ENCODE data around the gene FOXI2.
A peak's percentile ranks its signal among the peaks of the same experiment; 100 is the strongest.

The FOXI2 gene

DNA sequence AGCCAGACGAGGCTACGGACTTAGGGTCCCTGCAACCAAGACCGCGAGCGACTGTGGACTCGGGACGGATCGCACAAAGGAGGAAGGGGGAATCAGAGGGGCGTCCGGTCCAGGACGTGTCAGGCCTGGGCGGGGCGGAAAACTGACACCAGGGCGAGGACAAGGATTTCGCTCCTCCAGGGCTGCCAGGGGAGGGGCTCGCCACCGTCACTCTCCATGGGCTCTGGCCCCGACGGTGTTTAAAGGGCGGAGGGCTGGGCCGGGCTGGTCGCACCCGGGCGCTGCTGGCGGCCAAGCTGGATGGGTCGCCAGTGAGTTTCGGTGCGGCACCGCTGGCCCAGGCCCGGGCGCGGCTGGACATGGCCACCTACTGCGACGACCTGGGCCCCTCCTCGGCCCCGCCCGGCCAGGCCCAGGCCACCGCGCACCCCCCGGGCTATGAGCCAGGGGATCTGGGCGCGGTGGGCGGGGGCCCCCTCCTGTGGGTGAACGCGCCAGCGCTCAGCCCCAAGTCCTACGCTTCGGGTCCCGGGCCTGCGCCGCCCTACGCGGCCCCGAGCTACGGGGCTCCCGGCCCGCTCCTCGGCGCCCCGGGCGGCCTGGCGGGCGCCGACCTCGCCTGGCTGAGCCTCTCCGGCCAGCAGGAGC, at the start of gene FOXI2:
FOXI2 (plus strand) TSS at position 271 of the 648 bp plus-strand sequence; CDS start at position 360, 89 bp downstream.
- no peak for DNase-seq (ENCODE audit: low read depth, low spot score)

DNA sequence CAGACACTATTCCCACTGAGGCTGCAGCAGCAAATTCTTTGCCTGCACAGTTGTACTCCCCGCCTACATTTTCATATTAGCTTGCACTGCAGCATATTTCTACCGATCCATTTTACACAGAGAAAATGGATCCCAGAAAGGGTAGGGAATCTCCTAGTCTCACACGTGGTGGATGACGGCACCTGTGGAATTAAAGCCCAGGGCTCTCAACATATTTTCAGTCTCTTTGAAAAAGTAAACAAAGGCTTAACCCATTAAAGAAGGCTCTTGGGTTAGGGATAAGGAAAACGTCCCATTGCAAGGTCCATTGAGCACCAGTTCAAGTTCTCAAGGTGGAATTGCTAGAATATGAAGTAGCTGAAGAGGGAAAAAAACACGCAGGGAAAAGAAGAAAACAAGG, 49.4 kb upstream of the FOXI2 start:
- no peak for DNase-seq (ENCODE audit: low read depth, low spot score)

DNA sequence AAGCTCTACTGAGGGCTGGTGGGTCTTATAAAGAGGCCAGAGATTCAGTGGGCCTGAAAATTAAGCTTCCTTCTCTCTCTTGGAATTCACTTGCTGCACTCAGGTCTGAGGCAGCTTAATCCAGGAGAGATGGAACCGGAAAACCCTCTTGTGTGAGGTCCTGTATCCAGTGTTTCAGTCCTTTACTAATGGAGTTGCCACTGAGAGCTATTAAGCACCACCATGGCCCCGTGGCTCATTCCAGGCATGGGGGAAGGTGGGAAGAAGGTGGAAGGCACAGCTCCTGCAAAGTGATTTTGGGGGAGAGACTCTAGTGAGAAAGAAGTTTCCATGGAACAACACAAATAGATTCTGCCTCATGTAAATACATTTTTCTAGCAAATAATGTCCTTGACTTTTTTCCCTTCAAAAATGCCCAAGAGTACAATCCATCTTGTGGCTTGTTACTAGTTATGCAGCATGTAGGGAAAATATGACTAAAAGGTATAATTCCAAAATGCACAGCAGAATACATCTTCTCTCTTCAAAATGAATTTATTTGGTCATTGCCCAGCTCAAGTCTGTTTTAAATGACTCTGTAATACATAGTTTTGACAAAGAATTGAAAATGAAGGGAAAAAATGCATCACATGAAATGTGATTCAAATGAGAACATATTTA, 46.7 kb upstream of the FOXI2 start:
- DNase-seq (ENCODE audit: low read depth, low spot score), result no peak

DNA sequence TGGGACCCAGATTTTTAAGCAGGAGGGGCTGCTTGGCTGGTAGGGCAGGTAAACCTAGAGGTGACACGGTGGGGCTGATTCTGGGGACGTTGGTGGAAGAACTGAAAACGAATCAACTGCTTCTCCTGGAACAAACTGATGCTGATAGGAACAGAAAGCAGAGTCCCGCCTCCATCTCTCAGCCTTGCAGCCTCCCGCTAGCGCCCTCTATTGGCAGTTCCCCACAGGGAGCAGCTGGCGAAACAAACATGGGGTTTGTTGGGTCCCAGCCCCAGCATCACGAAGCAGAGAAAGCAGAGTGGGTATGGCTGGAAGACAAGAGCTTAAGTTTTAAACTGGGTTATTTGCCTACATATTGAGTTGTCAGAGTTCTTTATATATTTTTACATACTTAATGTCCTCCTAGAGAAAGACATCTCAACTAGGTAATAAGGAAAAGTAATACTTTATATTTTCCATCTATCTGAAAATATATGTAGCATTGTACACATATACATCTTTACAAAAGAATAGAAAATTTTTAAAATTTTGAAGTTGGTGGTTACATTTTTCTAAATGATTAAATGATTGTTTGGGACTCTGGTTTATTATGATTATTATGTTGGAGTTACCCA, 42.3 kb upstream of the FOXI2 start:
- DNase-seq (ENCODE audit: low read depth, low spot score), result peak; percentile 72

DNA sequence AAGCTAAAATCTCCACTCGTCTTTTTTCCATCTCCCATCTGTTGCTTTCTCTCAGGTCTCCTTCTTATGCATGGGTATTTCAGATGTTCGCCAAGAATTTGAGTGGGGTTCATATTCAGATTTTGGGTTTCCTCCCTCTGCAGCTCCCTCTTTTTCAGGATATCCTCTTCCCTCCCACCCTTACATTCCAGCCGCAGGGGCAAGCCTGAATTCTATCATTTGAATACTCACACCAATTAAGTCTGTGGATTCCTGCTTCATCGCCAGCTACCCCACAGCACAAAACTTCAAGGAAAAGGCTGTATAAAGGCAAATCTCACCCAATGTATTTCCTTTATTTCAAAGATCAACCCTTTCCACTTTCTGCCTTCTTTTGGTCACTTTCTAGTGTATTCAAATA, 41.6 kb upstream of the FOXI2 start:
- no peak for DNase-seq (ENCODE audit: low read depth, low spot score)

DNA sequence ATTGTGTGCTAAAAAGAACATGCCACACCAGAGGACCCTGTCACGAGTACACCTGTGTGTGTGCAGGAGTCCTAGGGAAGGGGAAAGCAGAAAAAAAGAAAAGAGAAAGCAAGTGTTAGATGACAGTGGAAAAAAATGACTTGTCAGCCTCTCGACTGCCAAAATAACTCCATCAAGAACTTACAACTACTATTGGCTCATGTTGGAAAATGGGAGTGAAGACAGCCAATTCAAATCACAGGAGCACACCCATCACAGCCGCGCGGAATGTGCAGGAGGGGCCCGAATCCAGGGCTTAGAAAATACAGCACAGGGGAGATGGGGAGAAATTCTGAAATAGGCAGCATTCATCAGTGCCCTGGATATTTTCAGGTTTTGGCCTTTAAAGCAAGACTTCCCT, 38.1 kb upstream of the FOXI2 start:
- no peak for DNase-seq (ENCODE audit: low read depth, low spot score)

DNA sequence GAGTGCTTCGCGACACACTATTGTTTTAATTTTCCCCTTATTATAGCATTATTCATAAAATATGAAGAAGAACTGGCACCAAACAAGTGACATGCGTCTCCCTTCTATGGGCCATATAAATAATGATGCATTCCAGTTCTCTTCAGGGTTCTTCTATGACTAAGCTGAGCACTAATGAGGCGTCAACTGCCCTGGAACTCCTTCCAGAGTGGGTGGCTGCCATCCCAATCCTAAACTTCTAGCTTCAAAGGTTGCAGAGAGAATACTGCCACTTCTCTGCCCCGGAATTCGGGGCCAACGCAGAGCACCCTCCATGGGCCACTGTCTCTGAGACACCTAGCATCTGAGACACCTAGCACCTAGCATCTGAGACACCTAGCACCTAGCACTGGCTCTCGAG, 37.7 kb upstream of the FOXI2 start:
- DNase-seq (ENCODE audit: low read depth, low spot score), result no peak

DNA sequence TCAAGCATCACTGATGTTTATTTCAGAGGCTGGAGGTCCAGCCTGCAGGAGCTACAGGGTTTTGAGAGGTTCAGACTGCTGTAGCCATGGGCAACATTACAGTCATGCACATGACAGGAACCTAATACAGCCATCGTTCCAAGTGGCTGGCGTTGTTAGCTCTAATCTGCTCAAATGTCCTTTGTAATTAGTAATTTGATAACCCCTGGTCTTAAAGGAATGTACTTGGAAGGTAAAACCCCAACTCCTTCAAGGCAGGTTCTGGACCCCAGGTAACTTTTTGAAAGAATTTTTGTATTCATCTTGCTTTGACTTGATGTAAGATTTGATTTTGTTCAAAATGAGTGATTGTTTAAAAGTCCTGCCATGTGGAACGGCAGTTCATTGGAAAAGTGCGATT, 34.7 kb upstream of the FOXI2 start:
- DNase-seq (ENCODE audit: low read depth, low spot score), result no peak

DNA sequence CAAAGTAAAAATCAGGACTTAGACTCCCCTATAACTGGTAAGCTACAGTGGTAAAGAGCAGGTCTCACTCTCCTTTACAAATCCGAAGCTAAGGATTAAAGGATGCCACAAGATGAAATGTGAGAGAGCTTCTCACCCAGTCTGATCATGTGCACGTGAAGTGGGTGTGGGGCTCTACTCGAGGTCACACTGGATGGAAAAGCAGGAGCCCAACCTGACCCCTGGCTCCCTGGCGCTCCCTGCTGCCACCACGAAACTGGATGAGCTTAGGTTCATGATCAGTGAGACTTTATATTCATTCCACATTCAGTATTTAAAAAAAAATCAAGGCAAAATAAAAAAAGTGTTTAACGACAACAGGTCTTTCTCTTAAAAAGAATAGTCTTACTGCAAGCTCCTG, 21.7 kb upstream of the FOXI2 start:
- DNase-seq (ENCODE audit: low read depth, low spot score), result no peak

DNA sequence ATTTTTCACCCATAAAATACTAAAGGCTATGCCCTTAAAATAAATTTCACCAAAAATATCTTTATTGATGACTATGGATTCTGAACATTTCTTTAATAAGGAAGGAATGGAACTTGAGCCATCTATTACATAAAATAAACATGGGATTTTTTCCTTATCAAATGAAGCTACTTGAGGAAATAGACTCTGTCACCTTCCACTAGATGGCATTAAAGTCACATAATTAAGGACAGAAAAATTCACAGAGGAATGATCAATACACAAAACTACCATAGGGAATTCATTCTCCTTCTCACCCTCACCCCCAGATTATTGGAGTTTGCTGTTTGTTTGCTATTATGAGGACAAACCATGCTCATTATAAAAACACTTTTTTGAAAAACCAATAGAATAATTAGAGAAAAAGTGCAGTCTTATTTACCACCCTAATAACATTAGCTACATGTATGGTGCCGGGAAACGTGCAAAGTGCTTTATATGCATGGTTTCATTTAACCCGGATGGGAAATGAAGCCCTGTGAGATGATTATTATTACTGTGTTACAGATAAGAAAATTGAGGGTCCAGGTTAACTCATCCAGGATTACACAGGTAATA, 21.1 kb upstream of the FOXI2 start:
- no peak for DNase-seq (ENCODE audit: low read depth, low spot score)

DNA sequence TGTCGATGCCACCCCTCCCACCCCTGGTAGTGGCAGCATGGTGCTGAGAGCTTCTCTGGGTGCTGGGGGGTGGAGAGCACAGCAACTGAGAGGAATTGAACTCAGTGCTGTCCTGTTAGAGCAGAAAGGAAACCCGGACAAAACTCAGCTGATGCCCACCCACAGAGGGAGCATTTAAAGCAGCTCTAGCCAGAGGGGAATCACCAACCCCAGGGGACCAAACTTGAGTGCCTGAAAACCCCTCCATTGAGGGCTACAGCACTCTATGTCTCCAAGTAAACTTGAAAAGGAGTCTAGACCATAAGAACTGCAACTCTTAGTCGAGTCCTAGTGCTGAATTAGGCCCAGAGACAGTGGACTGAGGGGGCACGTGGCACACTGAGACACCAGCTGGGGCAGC, 16.8 kb upstream of the FOXI2 start:
- no peak for DNase-seq (ENCODE audit: low read depth, low spot score)

DNA sequence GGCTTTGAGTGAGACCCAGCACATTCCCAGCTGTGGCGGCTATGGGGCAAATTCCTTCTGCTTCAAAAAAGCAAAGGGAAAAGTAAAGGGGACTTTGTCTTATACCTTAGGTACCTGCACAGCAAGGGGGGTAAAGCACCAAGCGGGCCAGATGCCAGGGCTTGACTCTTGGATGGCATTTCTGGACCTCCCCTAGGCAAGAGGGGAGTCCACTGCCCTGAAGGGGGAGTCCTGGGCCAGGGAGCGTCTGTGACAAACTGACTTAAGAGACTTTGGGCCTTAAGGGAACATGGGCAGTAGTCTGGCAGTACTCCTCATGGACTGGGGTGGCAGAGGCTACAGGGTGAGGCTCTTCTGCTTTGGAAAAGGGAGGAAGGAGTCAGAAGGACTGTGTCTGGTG, 16.1 kb upstream of the FOXI2 start:
- DNase-seq (ENCODE audit: low read depth, low spot score), result no peak

DNA sequence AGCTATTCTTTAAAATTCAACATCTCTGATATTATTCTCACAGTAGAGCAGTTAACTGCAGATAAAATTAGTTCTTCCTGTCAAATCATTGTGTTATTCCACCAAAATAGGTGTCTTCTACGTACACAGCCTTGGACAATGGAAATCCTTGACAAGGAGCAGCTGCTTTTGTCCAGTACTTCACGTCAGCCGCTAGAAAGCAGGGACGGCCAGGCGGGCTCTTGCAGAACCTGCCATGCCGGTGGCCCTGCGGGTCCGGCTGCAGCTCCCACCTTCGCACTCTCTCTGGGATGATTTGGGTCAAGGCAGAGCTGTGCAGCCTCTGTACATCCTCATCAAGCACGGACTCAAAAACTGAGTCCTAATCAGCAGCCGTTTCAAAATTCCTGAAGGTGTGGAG, 2.2 kb upstream of the FOXI2 start:
- DNase-seq (ENCODE audit: low read depth, low spot score), result no peak

DNA sequence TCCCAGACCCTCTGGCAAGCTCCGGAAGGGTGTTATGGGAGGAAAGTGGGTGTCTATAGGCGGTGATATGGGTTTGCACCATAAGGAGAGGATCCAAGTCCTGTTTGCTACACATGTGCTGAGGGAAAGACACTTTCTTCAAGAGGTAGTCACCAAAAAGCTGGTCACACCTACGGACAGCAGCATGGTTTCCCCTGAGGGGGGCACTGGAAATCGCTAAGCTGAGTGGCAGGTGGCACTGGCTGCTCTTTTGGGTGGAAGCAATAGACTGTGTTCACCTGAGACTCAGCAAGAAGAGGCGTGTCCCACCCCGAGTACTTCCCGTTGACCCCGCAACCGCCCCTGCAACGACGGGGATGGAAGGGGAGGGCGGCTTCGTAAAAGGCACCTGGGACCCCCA, 1.8 kb upstream of the FOXI2 start:
- DNase-seq (ENCODE audit: low read depth, low spot score), result no peak

DNA sequence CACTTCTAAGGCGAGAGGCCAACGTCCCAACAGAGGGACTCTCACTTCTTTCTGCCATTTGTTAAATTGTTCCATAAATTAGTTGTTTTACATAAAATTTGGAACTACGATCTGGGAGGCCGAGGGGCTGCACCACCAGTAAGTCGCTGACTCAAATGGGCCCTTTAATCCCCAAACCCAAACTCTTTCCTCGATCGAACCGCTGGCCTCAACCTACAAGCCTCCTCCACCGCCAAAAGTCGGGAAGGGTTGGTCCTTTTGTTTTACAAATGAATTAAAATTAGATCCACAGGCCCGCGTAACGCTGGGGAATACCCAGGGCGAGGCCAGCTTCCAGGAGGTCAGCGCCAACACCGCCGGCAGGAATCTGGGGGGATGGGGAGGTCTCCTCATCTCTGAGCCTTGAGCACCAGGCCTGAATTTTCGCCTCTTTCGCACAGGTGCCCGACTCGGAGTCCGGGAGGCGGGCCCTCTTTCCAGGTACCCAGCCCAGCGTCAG, 1.2 kb upstream of the FOXI2 start:
- no peak for DNase-seq (ENCODE audit: low read depth, low spot score)

DNA sequence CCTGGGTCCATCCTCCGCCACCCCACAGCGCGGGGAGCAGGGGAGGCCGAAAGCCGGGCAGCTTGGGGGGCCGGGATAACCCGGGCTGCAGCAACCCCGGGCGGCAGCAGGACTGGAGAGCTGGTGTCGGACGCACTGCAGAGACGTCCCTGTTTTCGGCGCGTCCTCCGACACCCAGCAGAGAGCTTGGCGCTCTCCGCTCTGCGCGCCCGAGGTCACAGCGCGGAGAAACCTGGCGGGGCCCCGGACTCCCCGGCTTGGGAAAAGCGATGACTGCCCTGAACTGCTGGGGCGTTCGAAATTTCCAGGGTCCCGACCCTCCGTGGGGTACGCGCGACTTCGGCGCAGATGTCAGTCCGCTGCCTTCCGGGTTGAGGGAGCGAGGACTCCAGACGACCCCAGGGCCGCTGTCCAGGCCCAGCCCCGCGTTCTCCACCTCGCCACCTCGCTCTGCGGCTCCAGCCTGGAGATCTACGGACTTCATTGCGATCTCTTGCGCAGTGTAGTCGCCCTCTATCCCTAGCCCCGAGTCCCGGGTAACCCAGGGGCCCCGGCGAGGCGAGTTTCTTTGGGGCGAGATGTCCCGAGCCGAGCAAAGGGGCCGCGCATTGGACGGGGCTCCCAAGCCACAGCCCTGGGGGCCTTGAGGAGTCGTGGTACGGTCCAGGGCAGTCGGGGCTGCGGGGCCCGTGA, 617 bp upstream of the FOXI2 start:
- DNase-seq (ENCODE audit: low read depth, low spot score), result no peak

DNA sequence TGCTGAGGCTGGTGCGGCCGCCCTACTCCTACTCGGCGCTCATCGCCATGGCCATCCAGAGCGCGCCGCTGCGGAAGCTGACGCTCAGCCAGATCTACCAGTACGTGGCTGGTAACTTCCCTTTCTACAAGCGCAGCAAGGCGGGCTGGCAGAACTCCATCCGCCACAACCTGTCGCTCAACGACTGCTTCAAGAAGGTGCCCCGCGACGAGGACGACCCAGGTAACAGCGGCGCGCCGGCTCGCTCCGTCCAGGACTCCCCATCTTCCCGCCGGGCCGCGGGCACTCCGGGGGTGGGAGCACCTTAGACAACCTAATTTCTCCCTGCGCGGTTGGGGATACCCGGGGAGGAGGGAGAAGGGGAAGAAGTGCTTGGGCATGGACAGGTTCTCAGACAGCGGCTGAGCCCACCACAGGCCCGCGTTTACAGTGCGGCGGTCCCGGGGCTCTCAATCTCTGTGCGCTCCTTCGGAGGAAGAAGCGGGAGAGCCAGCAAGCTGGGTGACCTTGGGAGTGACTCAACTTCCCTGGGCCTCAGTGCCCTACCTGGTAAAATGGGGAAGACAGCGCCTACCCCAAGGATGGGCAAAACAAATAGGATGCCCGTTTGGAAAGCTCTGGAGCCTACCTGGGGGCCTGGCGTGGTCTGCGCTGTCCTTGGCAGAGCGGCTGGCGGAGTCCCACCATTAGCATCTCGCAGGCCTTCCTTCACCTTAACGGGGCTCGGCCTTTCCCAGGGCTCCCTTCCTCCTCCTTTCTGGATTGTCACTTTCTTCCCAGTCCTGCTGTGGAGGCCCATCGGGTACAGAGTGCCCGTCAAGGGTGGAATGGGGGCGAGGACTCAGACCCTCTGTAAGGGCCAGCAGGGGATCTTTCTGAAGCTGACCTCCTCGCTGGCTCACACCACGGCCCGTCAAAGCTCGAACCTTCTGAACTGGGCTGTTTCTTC, 852 bp downstream of the FOXI2 start:
- DNase-seq (ENCODE audit: low read depth, low spot score), result no peak

DNA sequence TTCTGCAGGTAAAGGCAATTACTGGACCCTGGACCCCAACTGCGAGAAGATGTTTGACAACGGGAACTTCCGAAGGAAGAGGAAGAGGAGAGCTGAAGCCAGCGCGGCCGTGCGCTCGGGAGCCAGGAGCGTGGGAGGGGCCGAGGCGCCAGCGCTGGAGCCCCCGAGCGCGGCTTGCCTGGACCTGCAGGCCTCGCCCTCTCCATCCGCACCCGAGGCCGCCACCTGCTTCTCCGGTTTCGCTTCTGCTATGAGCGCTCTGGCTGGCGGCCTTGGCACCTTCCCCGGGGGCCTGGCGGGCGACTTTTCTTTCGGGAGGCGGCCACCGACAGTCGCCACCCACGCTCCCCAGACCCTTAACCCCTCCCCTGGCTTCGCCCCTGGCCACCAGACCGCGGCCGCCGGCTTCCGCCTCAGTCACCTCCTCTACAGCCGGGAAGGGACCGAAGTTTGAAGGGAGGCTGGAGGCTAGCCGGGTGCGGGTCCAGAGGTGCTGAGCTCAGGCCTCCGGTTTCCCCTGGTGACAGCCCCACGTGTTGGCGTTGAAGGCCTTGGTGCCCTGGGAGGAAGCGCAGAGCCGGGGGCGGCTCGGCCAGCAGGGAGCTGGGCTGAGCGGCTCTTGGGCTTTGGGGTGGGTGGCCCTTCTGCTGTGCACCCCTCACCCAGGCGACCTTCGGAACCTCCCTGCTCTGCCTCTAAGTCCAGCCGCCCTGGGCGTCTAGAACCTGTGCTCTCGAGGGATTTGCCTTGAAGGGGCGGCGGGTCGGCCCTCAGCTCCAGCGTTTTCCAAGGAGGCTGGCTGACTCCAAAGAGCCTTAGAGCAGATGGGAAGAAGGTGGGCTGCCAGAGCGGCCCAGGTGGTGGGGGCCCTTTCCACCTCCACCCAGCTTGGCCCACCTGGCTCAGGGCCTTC, 1.8 kb downstream of the FOXI2 start:
- DNase-seq (ENCODE audit: low read depth, low spot score), result no peak

DNA sequence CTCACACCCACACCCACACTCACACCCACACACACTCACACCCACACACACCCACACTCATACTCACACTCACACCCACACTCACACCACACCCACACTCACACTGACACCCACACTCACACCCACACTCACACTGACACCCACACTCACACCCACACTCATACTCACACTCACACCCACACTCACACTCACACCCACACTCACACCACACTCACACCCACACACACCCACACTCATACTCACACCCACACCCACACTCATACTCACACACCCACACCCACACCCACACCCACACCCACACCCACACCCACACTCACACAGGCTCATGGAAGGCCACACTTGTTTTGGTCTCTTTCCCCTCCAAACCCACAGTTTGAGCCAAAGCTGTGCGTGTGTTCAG, 2.9 kb downstream of the FOXI2 start:
- no peak for DNase-seq (ENCODE audit: low read depth, low spot score)

DNA sequence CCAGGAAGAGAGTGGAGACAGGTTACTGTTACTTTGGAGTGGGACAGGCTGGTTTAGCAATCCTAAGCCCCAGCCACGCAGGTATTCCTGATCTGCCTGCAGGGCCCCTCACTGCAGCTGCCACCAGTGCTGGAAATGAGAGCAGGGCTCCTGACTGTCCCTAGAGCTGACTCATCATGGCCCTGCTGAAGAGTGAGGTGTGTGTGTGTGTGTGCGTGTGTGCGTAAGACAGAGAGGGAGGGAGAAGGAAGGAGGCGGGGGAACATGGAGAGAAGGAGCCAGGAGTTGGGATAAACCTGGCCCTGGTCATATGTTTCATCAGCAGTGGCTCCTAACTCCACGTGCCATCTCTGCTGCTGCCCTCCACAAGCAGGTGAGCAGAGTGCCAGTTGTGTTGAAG, 3.6 kb downstream of the FOXI2 start:
- DNase-seq (ENCODE audit: low read depth, low spot score), result no peak
